Measurements from ENCODE around the gene EEF2KMT.

DNA sequence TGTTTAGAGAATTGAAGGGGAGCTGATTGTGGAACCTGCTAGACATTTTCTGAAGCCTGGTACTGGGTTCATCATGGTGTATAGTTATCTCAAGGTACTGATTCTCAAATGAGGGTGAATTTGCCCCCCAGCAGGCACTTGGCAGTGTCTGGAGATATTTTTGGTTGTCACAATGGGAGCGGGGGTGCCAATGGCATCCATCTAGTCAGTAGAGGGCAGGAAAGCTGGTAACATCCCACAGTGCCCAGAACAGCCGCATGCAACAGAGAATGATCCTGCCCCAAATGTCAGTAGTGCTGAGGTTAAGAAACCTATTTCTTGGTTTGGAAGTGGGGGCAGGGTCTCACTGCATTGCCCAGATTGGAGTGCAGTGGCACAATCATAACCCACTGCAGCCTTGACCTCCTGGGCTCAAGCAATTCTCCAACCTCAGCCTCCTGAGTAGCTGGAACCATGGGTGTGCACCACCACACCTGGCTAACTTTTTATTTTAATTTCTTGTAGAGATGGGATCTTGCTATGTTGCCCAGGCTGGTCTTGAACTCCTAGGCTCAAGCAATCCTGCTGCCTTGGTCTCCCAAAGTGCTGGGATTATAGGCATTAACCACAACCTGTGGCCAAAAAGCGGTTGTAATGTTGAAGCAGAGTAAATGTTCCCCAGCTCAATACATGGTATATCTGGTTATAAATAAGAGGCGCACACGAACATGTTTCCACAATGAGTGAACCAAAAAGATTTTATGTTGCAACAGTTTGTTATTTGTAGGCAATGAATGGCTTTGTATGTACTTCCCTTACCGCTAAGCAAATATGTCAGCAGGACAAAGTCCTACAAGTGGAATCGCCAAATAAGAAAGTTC, 46.4 kb upstream of the EEF2KMT start:
- TF ChIP-seq CTCF (conservative IDR thresholded peaks at IDR 0.05; ENCODE audit: low read length) (no peak), EZH2phosphoT487 (IDR thresholded peaks at IDR 0.05; ENCODE audit: borderline replicate concordance, low read depth, low read length) (no peak)
